IMR-90 (cell line): ENCODE results near the gene GRB10. TPM values are rescaled to one million over a fixed set of nuclear protein-coding genes. Genes with fewer than 3 reads are reported as not detected.

ENCODE experiments used
- ATAC-seq: fragments of 200-7000 bp; cut with Tn5 transposase; 2 replicates; pipeline ENCODE4 v1.9.1; 2020; ENCODE audit warnings: low read depth, mild to moderate bottlenecking, moderate library complexity
- BruUV-seq: library from RNA; stranded (reverse); fragments of 400-500 nt; replicated peaks from 2 replicates; lab custom pipeline; 2021; lab: Mats Ljungman, UMichigan
- CTCF ChIA-PET: fragments of 300-600 bp; formaldehyde crosslinking; extraction: SDS; loops from one replicate; lab custom pipeline; 2021; ENCODE audit warnings: antibody characterized with exemption; lab: Yijun Ruan, JAX
- POLR2A ChIA-PET: fragments of 300-600 bp; sonication (Branson Sonifier 250); formaldehyde crosslinking; loops from one replicate; lab custom pipeline; 2022; ENCODE audit warnings: antibody characterized with exemption; ENCODE audit not compliant: unreplicated experiment; lab: Charles Lee
- DNase-seq: peaks from one replicate; pipeline ENCODE4 v3.0.0; 2013
- H2AFZ ChIP-seq: replicated peaks from 2 replicates; pipeline ENCODE3; 2013; ENCODE audit warnings: low read length, mild to moderate bottlenecking; ENCODE audit not compliant: poor library complexity
- H2AK5ac ChIP-seq: 2 replicates; pipeline ENCODE4 v1.6.1; 2013; ENCODE audit warnings: low read depth, low read length, inconsistent platforms
- H2AK9ac ChIP-seq: replicated peaks from 2 replicates; pipeline ENCODE3; 2013; ENCODE audit warnings: mild to moderate bottlenecking, low read depth, low read length, moderate library complexity; ENCODE audit not compliant: poor library complexity
- H2BK120ac ChIP-seq: 2 replicates; pipeline ENCODE4 v1.6.1; 2013; ENCODE audit warnings: low read depth, low read length, inconsistent platforms
- H2BK15ac ChIP-seq: 3 replicates; pipeline ENCODE4 v1.6.1; 2013; ENCODE audit warnings: low read depth, low read length, inconsistent platforms
- H2BK20ac ChIP-seq: 2 replicates; pipeline ENCODE4 v1.6.1; 2013; ENCODE audit warnings: low read depth, mild to moderate bottlenecking, inconsistent platforms, low read length, moderate library complexity
- H2BK5ac ChIP-seq: 2 replicates; pipeline ENCODE4 v1.6.1; 2013; ENCODE audit warnings: mild to moderate bottlenecking, low read depth, low read length, inconsistent platforms; ENCODE audit not compliant: poor library complexity, severe bottlenecking
- H3K14ac ChIP-seq: replicated peaks from 2 replicates; pipeline ENCODE4 v1.6.1; 2013; ENCODE audit warnings: low read depth, low read length, inconsistent platforms
- H3K18ac ChIP-seq: 2 replicates; pipeline ENCODE4 v1.6.1; 2013; ENCODE audit warnings: low read depth, low read length, control low read depth
- H3K23ac ChIP-seq: 2 replicates; pipeline ENCODE4 v1.6.1; 2013; ENCODE audit warnings: low read depth, low read length, inconsistent platforms
- H3K27ac ChIP-seq: 2 replicates; pipeline ENCODE4 v1.5.1; 2013; ENCODE audit warnings: mild to moderate bottlenecking, control low read depth, low read length; ENCODE audit not compliant: insufficient read depth
- H3K27me3 ChIP-seq: 2 replicates; pipeline ENCODE4 v1.6.1; 2013; ENCODE audit warnings: low read length; ENCODE audit not compliant: control insufficient read depth, insufficient read depth
- H3K36me3 ChIP-seq: 2 replicates; pipeline ENCODE4 v1.6.1; 2013; ENCODE audit warnings: low read length, mixed read lengths; ENCODE audit not compliant: control insufficient read depth, insufficient read depth
- H3K4ac ChIP-seq: 2 replicates; pipeline ENCODE4 v1.6.1; 2013; ENCODE audit warnings: low read depth, low read length, inconsistent platforms
- H3K4me1 ChIP-seq: 2 replicates; pipeline ENCODE4 v1.6.1; 2013; ENCODE audit warnings: low read length, mixed read lengths; ENCODE audit not compliant: control insufficient read depth, insufficient read depth
- H3K4me2 ChIP-seq: 2 replicates; pipeline ENCODE4 v1.6.1; 2013; ENCODE audit warnings: low read depth, mild to moderate bottlenecking, control low read depth, low read length, moderate library complexity
- H3K4me3 ChIP-seq: 2 replicates; pipeline ENCODE4 v1.5.1; 2013; ENCODE audit warnings: low read depth, mild to moderate bottlenecking, control low read depth, low read length, moderate library complexity; ENCODE audit not compliant: insufficient read depth
- H3K56ac ChIP-seq: 2 replicates; pipeline ENCODE4 v1.6.1; 2013; ENCODE audit warnings: low read length, inconsistent platforms; ENCODE audit not compliant: insufficient read depth; ENCODE audit errors: extremely low read depth
- H3K79me1 ChIP-seq, 2 experiments: 2 replicates each; pipeline ENCODE4 v1.6.1; 2013; ENCODE audit warnings: low read length in 2 of 2, inconsistent platforms in 1 of 2, low read depth in 1 of 2
- H3K9ac ChIP-seq: 2 replicates; pipeline ENCODE4 v1.6.1; 2013; ENCODE audit warnings: low read depth, low read length, control low read depth
- H3K9me1 ChIP-seq: 2 replicates; pipeline ENCODE4 v1.6.1; 2013; ENCODE audit warnings: low read length, inconsistent platforms; ENCODE audit not compliant: insufficient read depth
- H3K9me3 ChIP-seq: 2 replicates; pipeline ENCODE4 v1.6.1; 2013; ENCODE audit warnings: low read length; ENCODE audit not compliant: control insufficient read depth, insufficient read depth
- H4K20me1 ChIP-seq: 2 replicates; pipeline ENCODE4 v1.6.1; 2013; ENCODE audit warnings: low read length, inconsistent platforms; ENCODE audit not compliant: insufficient read depth
- H4K5ac ChIP-seq: 2 replicates; pipeline ENCODE4 v1.6.1; 2013; ENCODE audit warnings: mild to moderate bottlenecking, low read depth, low read length, control low read depth
- H4K8ac ChIP-seq, 2 experiments: 2 replicates each; pipeline ENCODE4 v1.6.1; 2013; ENCODE audit warnings: low read depth in 2 of 2, low read length in 2 of 2, control low read depth in 1 of 2, inconsistent platforms in 1 of 2
- H4K91ac ChIP-seq: 2 replicates; pipeline ENCODE4 v1.6.1; 2013; ENCODE audit warnings: low read depth, low read length, inconsistent platforms; ENCODE audit not compliant: insufficient read depth
- CHD1 ChIP-seq: IDR thresholded peaks from 2 replicates; pipeline ENCODE4 v1.6.1; 2012; ENCODE audit warnings: low read depth, low read length, improper control_type of control experiment
- MXI1 ChIP-seq: IDR thresholded peaks from 2 replicates; pipeline ENCODE4 v1.6.1; 2012; ENCODE audit warnings: low read depth, mild to moderate bottlenecking, low read length, moderate library complexity, borderline replicate concordance
- NFE2L2 ChIP-seq: fragments of 150-350 bp; IDR thresholded peaks from 2 replicates; pipeline ENCODE4 v1.6.1; 2016; ENCODE audit warnings: low read depth, mild to moderate bottlenecking, low read length
- POLR2A ChIP-seq: IDR thresholded peaks from 2 replicates; pipeline ENCODE4 v1.6.1; 2012; ENCODE audit warnings: mild to moderate bottlenecking, low read depth, low read length
- RCOR1 ChIP-seq: IDR thresholded peaks from 2 replicates; pipeline ENCODE4 v1.6.1; 2012; ENCODE audit warnings: mild to moderate bottlenecking, low read length, improper control_type of control experiment; ENCODE audit not compliant: insufficient replicate concordance
- RFX5 ChIP-seq: IDR thresholded peaks from 2 replicates; pipeline ENCODE4 v1.8.0; 2012; ENCODE audit warnings: low read depth, mild to moderate bottlenecking, low read length, moderate library complexity
- SMC3 ChIP-seq: fragments of 150-350 bp; IDR thresholded peaks from 2 replicates; pipeline ENCODE4 v1.6.1; 2016; ENCODE audit warnings: low read depth, mild to moderate bottlenecking, antibody characterized with exemption, low read length, moderate library complexity
- WGBS, 2 experiments: methylation state at CpG; one replicate each; pipeline versions ENCODE4 v1.1.5 to v1.1.7; 2013; ENCODE audit warnings: missing lambda C conversion rate in 2 of 2; ENCODE audit not compliant: insufficient read length in 1 of 2; ENCODE audit errors: extremely low coverage in 2 of 2; 5-methylcytosine and 5-hydroxymethylcytosine counted together
- dilution Hi-C: fragments of 300-500 bp; cut with HindIII; formaldehyde crosslinking; loops from one replicate; pipeline ENCODE4 v1.14.3; 2018; ENCODE audit warnings: low sequenced_read_pairs; ENCODE audit not compliant: unreplicated experiment
- in situ Hi-C: fragments of 300-500 bp; cut with MboI; formaldehyde crosslinking; loops from 3 replicates; pipeline ENCODE4 v1.14.3; 2019; ENCODE audit warnings: low sequenced_read_pairs, inconsistent platforms, mixed read lengths
- intact Hi-C: fragments of 100-400 bp; cut with micrococcal nuclease; formaldehyde crosslinking; loops from 2 replicates; pipeline ENCODE4 v1.10.0; 2022
- polyA plus RNA-seq, 3 experiments: library from polyadenylated mRNA; depleted of rRNA; stranded (reverse); fragments of >200 nt; gene quantifications; 2 replicates each; pipeline ENCODE4 v1.2.3, GENCODE V29; 2012; ENCODE audit warnings: low replicate concordance in 1 of 3
- total RNA-seq: library from RNA; depleted of rRNA; stranded (reverse); fragments of >200 nt; gene quantifications from 2 replicates; pipeline ENCODE4 v1.2.3, GENCODE V29; 2012
- TF ChIP-seq, protein P1 (sequence below): conservative IDR thresholded peaks from 2 replicates; pipeline ENCODE4 v1.5.1; 2012; ENCODE audit warnings: mild to moderate bottlenecking, low read depth, low read length, improper control_type of control experiment
- TF ChIP-seq, protein P2 (sequence below): fragments of 150-350 bp; IDR thresholded peaks from 2 replicates; pipeline ENCODE4 v1.6.1; 2017; ENCODE audit warnings: mild to moderate bottlenecking, antibody characterized with exemption, low read length, low read depth

GRB10 gene
- total and polyA plus RNA-seq, 2 of the 4 experiments (the other 2 are of a cell fraction), result 6.3 to 15.1 TPM

DNA sequence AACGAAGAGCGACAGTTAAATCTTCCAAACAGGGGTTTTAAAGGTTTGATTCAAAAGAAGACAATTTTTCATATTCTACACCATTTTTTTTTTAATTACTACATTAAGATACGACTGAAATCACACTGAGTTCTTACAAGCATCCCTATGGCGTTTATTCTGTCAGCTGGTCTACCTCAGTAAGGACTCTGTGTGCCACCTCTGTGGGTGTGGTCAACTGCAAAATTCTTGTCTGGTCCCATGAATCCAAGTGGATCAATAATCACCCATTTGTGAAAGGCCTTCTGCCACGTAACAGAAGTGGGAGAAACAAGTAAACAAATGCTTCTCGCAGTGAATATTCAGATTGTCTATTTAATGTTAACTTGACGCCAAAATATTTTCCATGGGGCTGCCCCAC lies 104.1 kb downstream of the GRB10 start:
- Histone ChIP-seq H4K20me1 (peaks cover 14% of the 10 kb centered on the region; the same call in 1 of the 2 replicates), H3K23ac (no peak overlapping the region), H2BK120ac (no peak overlapping the region), H3K4me1 (peaks cover 3% of the 10 kb centered on the region; the same call in 1 of the 2 replicates), H3K56ac (no peak overlapping the region), H3K79me1 (peaks cover 5 to 7% of the 10 kb centered on the region in 2 experiments; a peak in 3 of 4 replicates), H2AFZ (no peak overlapping the region), H2BK20ac (no peak overlapping the region), H3K18ac (no peak overlapping the region), H4K91ac (no peak overlapping the region), H2AK5ac (no peak overlapping the region), H3K9me1 (peaks cover 4% of the 10 kb centered on the region; the same call in 1 of the 2 replicates), H4K5ac (no peak overlapping the region), H4K8ac (no peak overlapping the region), H3K9me3 (no peaks in the 10 kb centered on the region), H3K4ac (no peak overlapping the region), H3K36me3 (peaks cover 9% of the 10 kb centered on the region), H3K27me3 (no peaks in the 10 kb centered on the region), H3K9ac (no peak overlapping the region), H2AK9ac (no peak overlapping the region), H3K4me2 (no peak overlapping the region), H3K4me3 (no peak overlapping the region), H3K27ac (no peak overlapping the region), H2BK15ac (no peak overlapping the region), H3K14ac (no peak overlapping the region), H2BK5ac (no peak overlapping the region)
- no peak for TF ChIP-seq RCOR1
- no peak for TF ChIP-seq CHD1
- no peak for TF ChIP-seq MXI1
- no peak for TF ChIP-seq RFX5
- TF ChIP-seq NFE2L2, result no peak
- TF ChIP-seq POLR2A, result no peak
- TF ChIP-seq, protein P1, sequence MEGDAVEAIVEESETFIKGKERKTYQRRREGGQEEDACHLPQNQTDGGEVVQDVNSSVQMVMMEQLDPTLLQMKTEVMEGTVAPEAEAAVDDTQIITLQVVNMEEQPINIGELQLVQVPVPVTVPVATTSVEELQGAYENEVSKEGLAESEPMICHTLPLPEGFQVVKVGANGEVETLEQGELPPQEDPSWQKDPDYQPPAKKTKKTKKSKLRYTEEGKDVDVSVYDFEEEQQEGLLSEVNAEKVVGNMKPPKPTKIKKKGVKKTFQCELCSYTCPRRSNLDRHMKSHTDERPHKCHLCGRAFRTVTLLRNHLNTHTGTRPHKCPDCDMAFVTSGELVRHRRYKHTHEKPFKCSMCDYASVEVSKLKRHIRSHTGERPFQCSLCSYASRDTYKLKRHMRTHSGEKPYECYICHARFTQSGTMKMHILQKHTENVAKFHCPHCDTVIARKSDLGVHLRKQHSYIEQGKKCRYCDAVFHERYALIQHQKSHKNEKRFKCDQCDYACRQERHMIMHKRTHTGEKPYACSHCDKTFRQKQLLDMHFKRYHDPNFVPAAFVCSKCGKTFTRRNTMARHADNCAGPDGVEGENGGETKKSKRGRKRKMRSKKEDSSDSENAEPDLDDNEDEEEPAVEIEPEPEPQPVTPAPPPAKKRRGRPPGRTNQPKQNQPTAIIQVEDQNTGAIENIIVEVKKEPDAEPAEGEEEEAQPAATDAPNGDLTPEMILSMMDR, result no peak
- TF ChIP-seq SMC3, result no peak
- TF ChIP-seq, protein P2, sequence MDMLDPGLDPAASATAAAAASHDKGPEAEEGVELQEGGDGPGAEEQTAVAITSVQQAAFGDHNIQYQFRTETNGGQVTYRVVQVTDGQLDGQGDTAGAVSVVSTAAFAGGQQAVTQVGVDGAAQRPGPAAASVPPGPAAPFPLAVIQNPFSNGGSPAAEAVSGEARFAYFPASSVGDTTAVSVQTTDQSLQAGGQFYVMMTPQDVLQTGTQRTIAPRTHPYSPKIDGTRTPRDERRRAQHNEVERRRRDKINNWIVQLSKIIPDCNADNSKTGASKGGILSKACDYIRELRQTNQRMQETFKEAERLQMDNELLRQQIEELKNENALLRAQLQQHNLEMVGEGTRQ, result no peak
- BruUV-seq, result no TSS peak
- DNase-seq (no peak), ATAC-seq (no peak)
- dilution Hi-C loops (no loop called here), intact Hi-C loops (no loop called here), in situ Hi-C loops (loop anchor here (25.0 kb wide), 1 partner anchor 216 kb away; the partner anchor contains the start of gene FIGNL1)
- POLR2A ChIA-PET, result no interaction called here
- WGBS, 2 experiments, result no CpG with 5 or more reads among the region's 7 CpGs
- CTCF ChIA-PET, result interaction anchor here (1.5 kb wide), 1 partner anchor 210 kb away, joined by 4 read pairs; no protein-coding TSS in a partner anchor
